GM20431 (cell line): ENCODE data around the gene IPPK.

Experiments used
- in situ Hi-C: fragments of 300-500 bp; cut with MseI, MboI; formaldehyde crosslinking; loops from one replicate; pipeline ENCODE4 v1.15.0; 2020; ENCODE audit warnings: low sequenced_read_pairs; ENCODE audit not compliant: unreplicated experiment

IPPK gene

DNA sequence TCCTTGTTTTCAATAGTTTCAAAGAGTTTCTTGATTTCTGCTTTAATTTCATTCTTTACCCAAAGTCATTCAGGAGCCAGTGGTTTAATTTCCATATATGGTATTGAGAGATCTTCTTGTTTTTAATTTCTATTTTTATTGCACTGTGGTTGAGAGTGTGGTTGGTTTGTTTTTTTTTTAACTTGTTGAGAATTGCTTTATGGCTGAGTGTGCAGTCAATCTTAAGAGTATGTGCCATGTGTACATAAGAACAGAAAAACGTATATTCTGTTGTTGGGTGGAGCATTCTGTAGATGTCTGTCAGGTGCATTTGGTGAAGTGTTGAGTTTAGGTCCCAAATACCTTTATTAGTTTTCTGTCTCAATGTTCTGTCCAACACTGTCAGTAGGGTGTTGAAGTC lies 26.7 kb upstream of the IPPK start:
- in situ Hi-C loops: no loop called here

DNA sequence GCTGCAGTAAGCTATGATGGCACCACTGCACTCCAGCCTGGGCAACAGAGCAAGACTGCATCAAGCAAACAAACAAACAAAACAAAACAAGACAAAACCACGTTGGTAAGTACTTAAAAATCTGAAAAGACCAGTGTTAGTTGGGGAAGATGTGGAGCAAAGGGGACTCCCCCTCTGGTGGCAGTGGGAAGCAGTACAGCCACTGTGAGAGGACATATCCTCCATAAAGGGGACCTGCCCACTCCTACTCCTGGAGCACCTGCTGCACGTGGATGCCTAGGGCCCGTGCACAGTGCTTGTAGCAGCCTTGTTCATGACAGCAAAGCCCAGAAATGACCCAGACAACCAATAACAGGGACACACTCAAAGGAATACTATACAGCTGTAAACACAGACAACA lies 17.0 kb upstream of the IPPK start:
- in situ Hi-C loops: no loop called here

DNA sequence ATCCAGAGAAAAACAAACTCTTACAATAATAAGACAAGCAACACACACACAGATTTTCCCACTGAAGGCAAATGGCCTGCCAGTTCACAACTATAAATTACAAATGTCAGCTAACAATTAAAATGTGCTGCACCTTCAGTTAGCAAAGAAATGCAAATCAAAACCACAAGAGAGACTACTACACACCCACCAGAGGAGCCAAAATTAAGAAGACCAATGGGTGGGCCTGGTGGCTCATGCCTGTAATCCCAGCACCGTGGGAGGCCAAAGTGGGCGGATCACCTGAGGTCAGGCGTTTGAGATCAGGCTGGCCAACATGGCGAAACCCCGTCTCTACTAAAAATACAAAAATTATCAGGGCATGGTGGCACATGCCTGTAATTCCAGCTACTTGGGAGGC lies 15.1 kb upstream of the IPPK start:
- in situ Hi-C loops: no loop called here

DNA sequence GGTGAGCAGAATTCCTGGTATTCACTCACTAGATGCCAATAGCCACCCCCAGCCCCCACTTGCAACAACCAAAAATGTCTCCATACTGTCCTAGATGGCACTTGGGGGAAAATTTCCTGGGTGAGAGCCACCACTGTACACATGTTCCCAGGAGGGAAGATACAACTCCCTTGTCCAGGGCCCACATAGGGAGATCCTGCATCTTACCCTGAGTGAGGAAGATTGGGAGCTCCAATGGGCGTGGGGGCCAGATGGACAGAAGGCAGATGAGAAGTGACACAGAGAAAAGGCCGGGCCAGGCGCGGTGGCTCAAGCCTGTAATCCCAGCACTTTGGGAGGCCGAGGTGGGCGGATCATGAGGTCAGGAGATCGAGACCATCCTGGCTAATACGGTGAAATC lies 12.3 kb upstream of the IPPK start:
- in situ Hi-C loops: no loop called here

DNA sequence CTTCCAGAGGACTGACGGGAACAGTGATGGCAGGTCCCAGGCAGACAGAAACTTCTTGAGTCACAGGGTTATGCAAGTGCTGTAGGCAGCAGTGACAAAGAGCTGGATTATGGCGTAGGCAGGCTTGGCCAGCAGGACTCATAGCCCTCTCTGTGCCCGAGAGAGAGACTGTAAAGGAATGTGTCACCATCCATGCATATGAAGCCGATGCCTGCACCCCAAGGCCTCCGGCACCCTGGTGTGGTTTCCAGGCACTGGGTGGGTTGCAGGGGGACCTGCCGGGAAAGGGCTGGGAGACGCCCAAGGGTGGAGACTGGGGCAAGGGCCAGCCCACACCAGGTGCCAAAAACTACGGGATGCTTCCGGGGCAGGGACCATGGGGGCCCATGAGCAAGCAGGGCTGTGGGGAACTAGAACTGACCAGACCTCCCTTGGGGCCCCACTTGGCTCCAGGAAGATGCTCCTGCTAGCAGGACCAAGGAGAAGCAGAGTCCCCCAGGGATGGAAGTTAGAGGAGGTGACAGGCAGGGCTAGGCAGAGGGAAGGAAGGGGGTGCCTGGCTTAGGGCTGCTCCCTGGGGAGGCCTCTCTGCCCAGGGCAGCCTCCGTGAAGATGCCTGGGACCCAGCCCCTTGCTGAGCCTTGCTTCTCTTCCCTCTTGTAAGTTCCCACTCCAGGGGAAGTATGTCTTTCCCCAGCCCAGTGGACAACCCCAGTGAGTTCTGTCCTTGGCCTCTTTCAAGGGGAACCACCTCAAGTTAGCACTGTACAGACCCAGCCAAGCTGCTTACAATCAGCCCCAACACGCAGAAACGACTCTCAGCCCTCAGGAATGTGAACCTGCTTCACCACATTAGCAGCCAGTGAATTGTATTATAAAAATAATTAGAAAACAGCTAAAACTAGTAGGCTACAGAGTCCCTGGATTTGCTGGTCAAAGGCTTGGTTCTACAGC lies 10.5 kb upstream of the IPPK start:
- in situ Hi-C loops: no loop called here

DNA sequence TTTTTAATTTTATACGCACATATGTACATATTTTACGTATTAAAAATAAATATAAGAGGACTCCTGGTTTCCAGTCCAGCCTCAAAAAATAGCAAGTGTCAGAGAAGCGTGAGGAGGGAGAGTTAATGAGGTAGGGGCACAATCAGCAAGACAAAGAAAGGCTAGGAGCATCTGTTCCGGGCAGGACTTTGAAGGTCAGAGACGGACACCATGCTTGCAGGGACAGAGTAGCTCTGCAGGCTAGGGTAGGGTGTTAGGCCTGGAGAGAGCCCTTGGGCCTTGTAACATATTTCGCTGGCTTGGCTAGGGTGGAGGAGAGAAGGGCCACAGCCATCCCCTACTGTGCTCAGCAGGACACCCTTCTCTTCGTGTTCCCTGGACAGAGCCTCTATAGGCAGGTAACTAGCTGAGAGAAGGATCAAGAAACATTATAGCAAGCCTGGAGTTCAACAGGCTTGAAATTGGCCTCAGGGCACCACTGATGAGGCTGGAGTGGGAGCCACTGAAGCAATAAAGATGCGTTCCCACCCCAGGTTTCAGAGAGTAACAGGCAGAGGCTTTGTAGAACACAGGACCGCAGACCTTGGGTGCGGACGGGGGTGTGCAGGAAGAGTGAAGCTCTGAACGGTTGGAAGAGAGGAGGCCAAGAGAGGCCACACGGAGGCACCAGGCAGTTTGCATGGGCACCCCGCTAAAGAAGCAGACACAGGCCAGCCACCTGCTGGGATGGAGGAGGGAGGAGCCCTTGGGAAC lies 9.7 kb upstream of the IPPK start:
- in situ Hi-C loops: no loop called here

DNA sequence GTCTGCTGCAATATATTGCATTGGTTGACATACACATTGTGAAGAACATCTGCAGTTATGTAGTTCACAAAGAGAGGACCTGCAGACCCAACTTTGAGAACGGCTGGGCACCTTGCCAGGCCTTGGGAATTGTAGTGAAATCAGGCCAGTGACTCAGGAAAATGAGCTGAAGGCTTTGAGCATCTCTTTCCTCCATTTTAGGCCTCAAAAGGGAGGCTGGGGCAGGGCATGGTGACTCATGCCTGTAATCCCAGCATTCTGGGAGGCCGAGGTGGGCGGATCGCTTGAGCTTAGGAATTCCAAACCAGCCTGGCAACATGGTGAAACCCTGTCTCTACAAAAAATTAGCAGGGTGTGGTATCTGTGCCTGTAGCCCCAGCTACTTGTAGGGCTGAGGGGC lies 1.4 kb upstream of the IPPK start:
- in situ Hi-C loops: no loop called here

DNA sequence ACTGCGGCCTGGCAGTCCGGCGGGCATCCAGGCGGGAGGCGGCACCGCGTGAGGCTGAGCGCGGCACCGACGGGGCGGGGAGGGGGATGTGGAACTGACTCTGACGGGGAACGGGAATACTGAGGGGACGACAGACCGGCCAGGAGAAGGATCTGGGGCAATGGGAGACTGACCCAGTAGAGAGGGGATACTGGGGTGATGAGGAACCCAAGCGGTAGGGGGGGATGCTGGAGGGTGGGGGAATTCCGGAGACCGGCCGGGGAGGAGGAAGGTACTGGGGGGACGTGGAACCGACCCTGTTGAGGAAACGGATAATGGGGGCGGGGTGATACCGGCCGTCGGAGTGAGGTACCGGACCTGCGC lies 423 bp downstream of the IPPK start:
- in situ Hi-C loops: no loop called here

DNA sequence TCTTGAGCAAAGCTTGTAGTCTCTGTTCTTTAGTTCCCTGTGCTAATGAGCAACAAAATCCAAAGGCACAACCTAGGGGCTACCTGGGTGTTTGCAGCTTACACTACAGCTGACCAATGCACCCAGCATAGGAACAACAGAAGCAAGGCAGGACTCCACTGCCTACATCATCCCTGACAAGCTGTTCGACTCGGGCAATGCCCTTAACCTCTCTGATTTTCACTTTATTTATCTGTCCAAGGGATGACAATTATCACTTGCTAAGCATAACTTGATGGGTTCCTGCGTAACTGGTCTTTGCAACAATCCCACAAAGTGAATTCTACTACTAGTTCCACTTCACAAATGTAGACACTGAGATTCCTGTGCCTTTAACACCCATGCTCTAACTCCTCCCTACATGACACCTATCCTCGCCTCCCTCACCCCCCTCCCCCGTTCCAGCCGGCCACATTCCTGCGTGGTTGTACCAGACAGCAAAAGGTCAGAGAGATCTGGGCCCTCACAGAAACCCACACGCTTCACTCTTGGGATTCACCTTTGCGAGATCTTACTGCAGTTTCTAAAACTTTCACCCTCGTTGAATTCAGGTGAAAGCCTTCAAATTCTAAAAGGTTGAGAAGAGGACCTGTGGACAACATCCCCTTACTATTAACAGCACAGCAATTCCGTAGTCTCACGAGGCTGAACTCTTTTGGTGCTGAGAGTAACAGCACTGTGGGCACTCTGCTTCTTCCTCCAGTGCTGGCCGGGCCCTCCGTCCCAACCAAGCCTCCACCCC lies 995 bp downstream of the IPPK start:
- in situ Hi-C loops: no loop called here

DNA sequence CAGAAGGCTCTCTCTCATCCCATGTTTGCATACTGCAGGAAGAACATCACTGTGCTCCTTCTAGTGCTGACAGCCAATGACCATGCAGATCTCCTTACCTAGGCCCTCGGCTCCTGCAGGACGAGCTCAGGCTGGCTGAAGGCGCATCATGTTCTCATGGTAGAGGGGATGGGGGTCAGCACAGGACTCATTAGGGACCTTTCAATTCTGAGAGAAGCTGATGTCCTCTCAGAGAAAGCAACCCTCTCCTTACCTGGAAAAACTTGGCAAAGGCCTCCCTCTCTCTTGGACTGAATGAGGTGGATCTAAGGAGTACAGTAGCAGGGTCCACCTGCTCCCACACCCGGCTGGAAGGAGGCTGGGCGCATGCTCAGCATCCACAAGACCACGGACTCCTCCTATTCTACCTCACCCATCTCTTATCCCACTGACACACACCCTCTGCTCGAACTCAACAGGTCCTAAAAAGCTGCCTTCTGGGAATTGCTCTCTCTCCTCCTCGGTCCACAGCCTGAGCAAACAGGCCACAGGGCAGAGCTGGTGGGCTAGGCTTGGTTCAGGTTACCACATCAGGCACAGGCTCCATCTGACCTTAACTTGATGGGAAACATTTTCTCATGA lies 2.9 kb downstream of the IPPK start:
- in situ Hi-C loops: no loop called here

DNA sequence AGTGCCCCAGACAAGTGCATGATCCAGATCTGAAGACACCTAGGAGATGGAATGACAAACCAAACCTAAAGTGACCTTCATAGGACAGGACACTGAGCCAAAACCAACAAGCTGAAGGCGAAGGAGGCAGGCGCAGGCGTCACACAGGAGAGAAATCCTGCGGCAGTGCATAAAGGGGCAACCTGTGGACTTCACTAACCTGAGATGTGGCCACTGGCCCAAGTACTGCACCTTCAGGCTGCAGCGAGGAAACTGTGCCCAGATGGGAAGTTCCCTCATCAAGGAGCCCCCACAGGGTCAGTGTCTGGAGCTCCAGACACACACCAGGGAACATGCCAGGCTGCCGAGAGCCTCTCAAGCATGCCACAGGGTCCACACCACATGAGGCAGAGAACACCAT lies 3.7 kb downstream of the IPPK start:
- in situ Hi-C loops: no loop called here

DNA sequence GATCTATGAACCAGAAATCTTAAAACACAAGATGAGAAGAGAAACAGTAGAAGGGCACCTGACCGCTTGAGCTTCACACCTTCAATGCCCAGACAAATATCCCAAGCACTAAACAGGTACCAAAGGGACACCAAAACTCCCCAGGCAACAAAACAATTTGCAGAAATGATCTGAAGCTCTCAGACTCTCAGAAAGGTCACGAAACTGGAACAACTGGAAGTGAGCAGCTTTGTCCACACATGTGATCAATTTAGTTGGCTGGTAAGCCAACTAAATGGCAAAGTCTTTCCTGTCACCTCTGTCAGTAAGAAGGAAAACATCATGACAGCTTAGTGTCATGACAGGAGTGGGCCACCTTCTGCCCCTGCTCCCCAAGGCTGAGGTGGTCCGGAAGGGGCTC lies 4.1 kb downstream of the IPPK start:
- in situ Hi-C loops: no loop called here

DNA sequence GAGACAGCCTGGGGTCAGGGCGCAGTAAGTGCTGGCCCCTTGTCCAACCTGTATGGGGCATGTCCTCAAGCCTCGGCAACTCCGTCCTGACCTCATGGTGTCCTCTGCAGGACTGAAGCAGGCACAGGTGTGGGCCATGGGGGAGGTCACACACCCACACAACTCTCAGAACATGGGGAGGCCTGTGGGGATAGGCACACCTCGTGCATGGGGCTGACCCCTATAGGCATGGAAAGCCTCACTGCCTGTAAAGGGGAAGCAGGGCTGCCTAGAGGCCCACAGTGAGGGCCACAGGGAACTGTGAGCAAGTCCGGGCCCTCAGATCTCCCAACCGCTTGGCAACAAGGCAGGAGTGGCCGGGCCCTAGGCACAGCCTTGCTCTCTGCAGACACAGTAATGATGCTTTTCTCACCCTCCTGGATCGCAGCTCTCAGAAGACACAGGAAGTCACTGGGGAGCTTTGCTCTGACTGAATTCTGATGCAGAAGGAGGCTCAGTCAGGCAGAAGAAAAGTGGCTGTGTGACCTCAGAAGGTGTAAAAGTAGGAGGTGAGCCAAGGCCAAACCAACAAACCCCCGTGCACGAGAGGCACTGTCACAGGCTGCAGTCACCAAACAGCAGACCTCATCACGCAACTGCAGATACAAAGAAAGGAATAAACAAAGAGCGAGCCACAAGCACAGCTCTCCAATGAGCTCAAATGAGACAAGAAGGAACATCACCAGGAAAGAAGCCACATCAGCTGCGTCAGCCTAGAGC lies 5.4 kb downstream of the IPPK start:
- in situ Hi-C loops: no loop called here

DNA sequence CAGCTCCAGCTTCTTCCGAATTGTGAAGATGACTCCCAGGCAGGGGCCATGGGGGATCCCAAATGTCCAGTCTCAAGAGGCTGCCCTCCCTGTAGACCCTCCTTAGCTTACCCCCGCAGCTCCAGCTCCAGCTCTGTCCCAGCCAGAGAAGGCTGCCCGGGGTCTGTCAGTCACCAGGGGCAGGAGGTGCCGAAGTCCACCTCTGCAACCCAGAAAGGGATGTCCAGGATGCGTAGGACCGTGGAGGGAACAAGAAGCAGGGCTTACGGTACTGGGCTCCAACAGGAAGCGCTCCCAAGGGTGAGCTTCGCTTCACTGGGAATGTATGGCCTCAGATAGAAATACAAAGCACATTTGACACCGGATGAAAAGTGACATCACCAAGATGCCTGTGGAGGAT lies 6.0 kb downstream of the IPPK start:
- in situ Hi-C loops: no loop called here

DNA sequence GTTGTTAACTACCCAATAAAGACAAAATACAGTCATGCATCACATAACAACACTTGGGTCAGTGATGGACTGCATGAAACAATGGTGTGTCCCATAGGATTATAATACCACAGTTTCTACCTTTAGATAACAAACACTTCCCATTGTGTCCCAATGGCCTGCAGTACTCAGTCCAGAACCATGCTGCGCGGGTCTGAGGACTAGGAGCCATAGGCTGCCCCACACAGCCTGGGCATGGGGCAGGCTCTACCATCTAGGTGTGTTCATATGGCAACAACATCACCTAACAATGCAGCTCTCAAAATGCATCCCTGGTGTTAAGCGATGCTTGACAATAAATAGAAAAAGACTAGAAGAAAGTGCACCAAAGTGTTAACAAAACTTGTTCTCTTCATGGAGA lies 6.8 kb downstream of the IPPK start:
- in situ Hi-C loops: no loop called here

DNA sequence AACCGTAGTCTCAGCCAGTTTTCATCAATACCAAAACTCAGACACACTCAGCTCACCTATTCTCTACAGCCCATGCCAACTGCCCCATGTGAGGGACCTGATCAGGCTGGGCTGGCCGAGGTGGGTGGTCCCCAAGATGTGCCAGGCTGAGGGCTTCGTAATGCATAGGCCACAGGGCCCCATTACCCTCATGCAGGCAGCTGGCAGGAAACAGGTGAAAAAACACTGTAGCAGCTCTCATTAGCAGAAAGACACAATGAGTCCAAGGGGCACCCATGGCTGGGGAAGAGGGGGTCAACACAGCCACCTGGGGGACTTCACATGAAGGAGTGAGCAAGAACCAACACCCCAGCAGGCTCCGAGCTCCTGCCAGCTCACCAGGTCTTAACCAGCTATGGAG lies 8.2 kb downstream of the IPPK start:
- in situ Hi-C loops: no loop called here

DNA sequence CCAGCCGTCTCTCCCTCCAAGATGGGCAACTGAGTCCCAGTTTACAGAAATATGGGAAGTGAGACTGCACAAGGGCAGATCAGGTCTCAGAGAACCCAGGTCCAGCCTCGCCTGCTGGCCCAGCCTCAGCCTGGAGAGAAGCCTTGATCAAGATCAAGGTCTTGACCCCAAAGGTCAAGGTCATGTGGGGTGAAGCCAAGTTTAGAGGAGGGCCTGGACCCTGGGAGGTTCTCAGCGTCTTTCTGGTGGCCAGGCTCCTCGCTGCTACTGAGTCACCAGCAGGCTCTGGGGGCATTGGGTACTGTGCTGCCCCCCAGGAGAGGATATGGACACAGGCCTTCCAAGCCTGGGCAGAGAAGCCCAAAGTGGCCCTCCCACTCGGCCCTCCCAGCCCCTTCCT lies 8.8 kb downstream of the IPPK start:
- in situ Hi-C loops: no loop called here

DNA sequence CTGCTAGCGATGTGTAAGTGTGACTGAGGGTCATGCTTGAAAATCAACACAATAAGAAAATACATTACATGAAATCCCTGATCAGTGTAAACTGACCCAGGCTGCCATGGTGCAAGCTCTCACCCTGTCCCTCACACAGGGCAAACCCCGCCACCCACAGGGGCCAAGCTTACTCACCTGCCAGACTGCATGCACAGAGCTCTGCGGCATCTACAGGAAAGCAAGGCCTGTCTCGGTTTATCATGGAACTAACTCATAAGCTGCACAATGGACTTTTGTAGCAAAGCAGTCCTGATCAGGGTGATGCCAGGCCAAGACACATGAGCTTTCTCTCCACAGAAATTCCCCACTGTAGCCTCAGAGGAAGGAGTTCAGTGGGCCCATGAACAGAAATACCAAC lies 9.7 kb downstream of the IPPK start:
- in situ Hi-C loops: no loop called here

DNA sequence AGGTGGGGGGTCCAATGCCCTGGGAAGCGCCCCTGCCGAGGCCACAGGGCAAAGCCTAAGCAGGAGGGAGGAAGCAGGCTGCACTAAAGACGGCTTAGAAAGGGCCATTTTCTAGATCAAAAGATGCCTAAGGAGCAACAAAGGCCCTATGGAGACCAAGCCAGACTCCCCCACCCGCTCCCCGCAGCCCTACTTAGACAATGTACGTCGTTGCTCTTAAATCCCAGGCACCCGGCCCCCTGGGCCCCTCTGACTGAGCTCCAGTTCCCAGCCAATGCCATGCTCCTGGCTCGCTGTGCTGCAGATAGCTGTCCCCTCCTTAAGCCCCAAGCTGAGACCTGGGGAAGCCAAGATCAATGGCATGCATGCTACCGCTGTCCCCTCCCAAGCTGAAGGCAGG lies 10.3 kb downstream of the IPPK start:
- in situ Hi-C loops: no loop called here

DNA sequence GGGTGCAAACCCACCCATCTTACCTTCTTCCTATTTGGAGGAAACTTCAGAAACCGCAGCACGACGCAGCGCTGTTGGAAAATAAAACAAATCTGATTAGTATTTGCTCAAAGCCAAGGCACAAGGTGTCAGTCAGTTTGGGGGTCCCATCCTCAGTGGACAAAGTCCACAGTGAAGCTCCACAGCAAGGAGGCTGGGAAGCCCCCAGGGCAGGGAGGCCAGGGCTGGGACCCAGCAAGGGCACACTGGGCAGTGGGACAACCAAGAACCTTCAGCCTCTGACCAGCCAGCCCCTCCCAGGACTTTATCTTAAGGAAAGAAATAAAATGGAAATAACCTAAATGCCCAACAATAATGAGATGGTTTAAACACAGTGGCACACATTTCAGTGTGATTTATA lies 11.3 kb downstream of the IPPK start:
- in situ Hi-C loops: no loop called here
